ENCODE measurements around the gene TMEM178B.

DNA sequence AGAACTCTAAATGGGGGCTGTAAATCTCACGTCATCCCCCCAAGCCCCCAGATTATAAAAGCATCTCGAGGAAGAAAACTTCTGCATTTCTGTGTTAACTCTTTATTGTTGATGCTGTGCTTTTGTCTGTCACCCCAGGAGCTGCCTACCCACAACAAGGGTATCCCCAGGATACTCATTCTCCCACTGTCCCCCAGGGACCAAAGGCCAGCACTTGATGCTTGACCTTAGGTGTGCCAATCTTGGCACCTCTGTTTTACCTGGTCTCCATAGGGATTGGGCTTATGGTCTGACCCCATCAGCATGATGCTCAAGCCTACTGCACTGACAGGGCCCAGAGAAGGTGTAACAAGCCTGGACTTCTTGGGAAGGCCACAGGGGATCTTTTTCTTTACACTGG lies 251.4 kb downstream of the TMEM178B start:
- TF ChIP-seq HCFC1 (IDR thresholded peaks at IDR 0.05; ENCODE audit: low read depth, low read length): no peak
- TF ChIP-seq, protein P1, sequence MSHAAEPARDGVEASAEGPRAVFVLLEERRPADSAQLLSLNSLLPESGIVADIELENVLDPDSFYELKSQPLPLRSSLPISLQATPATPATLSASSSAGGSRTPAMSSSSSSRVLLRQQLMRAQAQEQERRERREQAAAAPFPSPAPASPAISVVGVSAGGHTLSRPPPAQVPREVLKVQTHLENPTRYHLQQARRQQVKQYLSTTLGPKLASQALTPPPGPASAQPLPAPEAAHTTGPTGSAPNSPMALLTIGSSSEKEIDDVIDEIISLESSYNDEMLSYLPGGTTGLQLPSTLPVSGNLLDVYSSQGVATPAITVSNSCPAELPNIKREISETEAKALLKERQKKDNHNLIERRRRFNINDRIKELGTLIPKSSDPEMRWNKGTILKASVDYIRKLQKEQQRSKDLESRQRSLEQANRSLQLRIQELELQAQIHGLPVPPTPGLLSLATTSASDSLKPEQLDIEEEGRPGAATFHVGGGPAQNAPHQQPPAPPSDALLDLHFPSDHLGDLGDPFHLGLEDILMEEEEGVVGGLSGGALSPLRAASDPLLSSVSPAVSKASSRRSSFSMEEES (CRISPR knock-in tag; IDR thresholded peaks at IDR 0.05): no peak
- TF ChIP-seq MAFF (IDR thresholded peaks at IDR 0.05; ENCODE audit: low read depth, low read length): no peak
- no peak for TF ChIP-seq CTCF (CRISPR knock-in tag; IDR thresholded peaks at IDR 0.05)
- TF ChIP-seq CHD4 (IDR thresholded peaks at IDR 0.05; ENCODE audit: borderline replicate concordance, low read length): no peak
- TF ChIP-seq POLR2G (IDR thresholded peaks at IDR 0.05; ENCODE audit: low read depth, low read length): no peak
- TF ChIP-seq ZNF543 (CRISPR knock-in tag; IDR thresholded peaks at IDR 0.05): no peak

Measured in HepG2 (cell line).